Coronary artery (tissue), 2 donors: Measurements from ENCODE around the gene SEMA5A.

Experiments used
- DNase-seq: peaks from one replicate; pipeline ENCODE4 v3.0.0-alpha.2; 2017; ENCODE audit warnings: low spot score
- H3K27ac ChIP-seq, 2 donors: fragments of 200-600 bp; sonication (generic); one replicate each; pipeline ENCODE4 v1.5.1; 2016 to 2019
- H3K4me3 ChIP-seq: fragments of 200-600 bp; sonication (generic); 2 replicates; pipeline ENCODE4 v1.5.1; 2016; ENCODE audit warnings: mild to moderate bottlenecking, moderate library complexity
- TF ChIP-seq, protein P1 (sequence below): fragments of 200-600 bp; sonication (generic); IDR thresholded peaks from one replicate; pipeline ENCODE4 v1.5.1; 2019; ENCODE audit warnings: antibody characterized with exemption

SEMA5A gene

DNA sequence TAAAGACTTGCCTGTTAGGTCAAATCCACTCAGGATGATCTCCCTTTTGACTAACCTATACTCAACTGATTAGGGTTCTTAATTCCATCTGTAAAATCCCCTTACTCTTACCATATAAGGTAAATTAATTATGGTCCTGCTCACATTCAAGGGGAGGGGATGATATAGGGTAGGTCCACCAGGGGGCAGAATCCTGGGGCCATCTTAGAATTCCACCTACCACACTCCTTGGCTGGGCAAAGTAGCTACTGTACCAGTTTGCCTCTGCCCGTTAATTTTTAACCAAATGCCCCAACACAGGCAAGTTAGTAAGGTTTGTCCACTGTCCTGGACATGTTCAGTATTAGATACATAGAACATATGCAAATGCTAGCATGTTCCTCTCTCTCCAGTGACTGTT lies 262.4 kb downstream of the SEMA5A start:
- TF ChIP-seq, protein P1, sequence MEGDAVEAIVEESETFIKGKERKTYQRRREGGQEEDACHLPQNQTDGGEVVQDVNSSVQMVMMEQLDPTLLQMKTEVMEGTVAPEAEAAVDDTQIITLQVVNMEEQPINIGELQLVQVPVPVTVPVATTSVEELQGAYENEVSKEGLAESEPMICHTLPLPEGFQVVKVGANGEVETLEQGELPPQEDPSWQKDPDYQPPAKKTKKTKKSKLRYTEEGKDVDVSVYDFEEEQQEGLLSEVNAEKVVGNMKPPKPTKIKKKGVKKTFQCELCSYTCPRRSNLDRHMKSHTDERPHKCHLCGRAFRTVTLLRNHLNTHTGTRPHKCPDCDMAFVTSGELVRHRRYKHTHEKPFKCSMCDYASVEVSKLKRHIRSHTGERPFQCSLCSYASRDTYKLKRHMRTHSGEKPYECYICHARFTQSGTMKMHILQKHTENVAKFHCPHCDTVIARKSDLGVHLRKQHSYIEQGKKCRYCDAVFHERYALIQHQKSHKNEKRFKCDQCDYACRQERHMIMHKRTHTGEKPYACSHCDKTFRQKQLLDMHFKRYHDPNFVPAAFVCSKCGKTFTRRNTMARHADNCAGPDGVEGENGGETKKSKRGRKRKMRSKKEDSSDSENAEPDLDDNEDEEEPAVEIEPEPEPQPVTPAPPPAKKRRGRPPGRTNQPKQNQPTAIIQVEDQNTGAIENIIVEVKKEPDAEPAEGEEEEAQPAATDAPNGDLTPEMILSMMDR, result no peak
- no peak overlapping the region for H3K4me3 ChIP-seq
- peak overlapping the region in 1 of 2 donors; percentile 4 for H3K27ac ChIP-seq
- no peak for DNase-seq

DNA sequence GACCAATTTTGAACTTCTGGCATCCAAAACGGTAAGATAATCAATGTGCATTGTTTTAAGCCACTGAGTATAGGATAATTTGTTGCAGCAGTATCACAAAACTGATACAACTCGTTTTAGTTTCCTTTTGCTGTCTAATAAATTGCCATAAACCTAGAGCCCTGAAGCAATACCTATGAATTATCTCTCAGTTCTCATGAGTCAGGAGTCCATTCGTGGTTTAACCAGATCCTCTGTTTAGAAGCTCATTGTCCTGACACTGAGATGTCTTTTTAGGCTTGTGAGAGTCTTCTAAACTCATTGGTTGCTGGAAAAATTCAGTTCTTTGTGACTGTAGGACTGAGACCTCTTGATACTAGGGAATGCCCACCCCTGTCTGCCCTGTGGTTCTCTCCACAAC lies 262.9 kb downstream of the SEMA5A start:
- no peak overlapping the region for H3K27ac ChIP-seq
- TF ChIP-seq, protein P1, result no peak
- DNase-seq, result no peak
- no peak overlapping the region for H3K4me3 ChIP-seq

DNA sequence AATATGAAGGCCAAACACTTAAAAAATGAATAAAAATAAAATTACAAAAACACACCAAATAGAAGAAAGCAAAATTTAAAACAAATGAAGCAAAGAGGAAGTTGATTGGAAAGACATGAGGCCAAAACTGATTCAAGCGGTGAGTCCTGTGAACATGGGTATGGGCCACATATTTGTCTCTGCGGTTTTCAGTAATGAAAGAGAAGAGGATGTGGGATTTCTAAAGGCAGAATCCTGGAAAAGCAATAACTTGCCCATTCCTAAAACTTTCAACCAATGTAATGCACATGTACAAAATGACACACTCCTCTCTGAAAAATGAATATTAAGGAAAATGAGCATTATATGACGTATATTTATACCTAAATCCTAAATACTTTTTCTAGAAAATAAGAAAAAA lies 263.7 kb downstream of the SEMA5A start:
- H3K27ac ChIP-seq, result no peak overlapping the region
- TF ChIP-seq, protein P1, result no peak
- H3K4me3 ChIP-seq, result no peak overlapping the region
- no peak for DNase-seq

DNA sequence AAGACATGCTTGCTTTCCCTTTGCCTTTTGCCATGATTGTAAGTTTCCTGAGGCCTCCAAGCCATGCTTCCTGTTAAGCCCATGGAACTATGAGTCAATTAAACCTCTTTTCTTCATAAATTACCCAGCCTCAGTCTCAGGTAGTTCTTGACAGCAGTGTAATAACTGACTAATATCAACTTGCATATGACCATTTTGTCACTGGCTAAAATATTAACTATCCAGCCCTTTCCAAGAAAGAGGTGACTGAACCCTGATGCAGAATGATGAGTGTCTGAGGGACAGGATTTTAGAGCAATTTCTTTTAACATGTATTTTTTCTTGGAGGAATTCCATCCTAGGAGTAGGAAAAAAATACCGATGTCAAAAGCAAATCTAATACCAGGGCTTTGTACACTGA lies 266.1 kb downstream of the SEMA5A start:
- TF ChIP-seq, protein P1, result no peak
- Histone ChIP-seq H3K4me3 (no peak overlapping the region), H3K27ac (no peak overlapping the region)
- no peak for DNase-seq

DNA sequence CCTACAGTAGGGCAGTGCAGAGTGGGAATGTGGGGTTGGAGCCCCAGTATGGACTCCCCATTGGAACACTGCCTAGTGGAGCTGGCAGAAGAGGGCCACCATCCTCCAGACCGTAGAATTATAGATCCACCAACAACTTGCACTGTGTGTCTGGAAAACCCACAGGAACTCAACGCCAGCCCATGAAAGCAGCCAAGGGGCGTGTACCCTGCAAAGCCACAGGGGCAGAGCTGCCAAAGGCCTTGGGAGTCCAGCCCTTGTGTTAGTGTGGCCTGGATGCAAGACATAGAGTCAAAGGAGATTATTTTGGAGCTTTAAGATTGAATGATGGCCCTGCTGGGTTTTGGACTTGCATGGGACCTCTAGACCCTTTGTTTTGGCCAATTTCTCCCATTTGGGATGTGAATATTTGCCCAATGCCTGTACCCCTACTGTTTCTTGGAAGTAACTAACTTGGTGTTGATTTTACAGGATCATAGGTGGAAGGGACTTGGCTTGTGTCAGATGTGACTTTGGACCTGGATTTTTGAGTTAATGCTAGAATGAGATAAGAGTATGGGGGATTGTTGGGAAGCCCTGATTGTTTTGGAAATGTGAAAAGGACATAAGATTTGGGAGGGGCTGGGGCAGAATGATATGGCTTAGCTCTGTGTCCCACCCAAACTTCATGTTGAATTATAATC lies 266.8 kb downstream of the SEMA5A start:
- TF ChIP-seq, protein P1, result no peak
- Histone ChIP-seq H3K4me3 (no peak overlapping the region), H3K27ac (no peak overlapping the region)
- DNase-seq, result no peak

DNA sequence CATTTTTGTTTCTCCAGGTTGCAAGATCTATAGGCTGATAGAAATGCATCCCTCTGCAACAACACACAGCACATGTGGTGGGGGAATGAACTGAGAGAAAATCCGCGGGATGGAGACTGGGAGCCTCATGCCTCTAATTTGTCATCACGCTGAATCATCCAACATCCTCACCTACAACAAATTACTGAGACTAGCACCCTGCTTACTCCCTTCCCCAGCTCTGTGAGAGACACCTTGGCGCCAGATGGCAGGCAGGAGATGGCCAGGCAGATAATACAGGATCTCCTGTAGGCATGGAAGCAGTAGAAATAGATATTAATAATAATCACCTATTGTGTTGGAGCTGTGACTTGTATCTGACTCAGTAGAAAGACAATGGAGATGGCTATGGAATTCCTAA lies 276.9 kb downstream of the SEMA5A start:
- Histone ChIP-seq H3K4me3 (no peak overlapping the region), H3K27ac (no peak overlapping the region)
- DNase-seq, result no peak
- TF ChIP-seq, protein P1, result no peak

DNA sequence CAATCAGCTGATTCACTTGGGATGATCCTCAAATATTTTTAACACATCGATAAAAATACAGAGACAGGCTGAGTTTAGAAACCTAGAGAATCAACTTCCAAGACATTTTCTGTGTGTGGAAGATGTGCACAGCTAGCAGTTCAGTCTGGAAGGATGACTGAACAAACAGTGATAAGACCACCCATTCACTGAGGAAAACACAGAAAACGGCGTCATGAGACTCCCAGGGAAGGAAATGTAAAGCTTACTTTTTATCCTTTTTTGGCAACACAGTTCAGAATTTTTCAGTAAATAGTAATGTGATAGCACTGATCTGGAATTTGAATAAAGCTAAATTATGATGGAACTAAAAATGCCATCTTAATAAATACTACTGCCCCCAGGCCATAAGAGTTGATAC lies 277.6 kb downstream of the SEMA5A start:
- H3K4me3 ChIP-seq, result no peak overlapping the region
- no peak for DNase-seq
- no peak overlapping the region for H3K27ac ChIP-seq
- TF ChIP-seq, protein P1, result no peak
